Neuronal stem cell (in vitro differentiated cells): Measurements from ENCODE around the gene ANKH.

Experiments used
- DNase-seq: peaks from one replicate; pipeline ENCODE4 v3.0.0-alpha.2; 2013; ENCODE audit warnings: low spot score
- H2AFZ ChIP-seq: one replicate; pipeline ENCODE4 v1.6.1; 2013; ENCODE audit warnings: mild to moderate bottlenecking, low read length, inconsistent platforms
- H2AK5ac ChIP-seq: 2 replicates; pipeline ENCODE4 v1.6.1; 2013; ENCODE audit warnings: low read depth, mild to moderate bottlenecking, inconsistent platforms, low read length, moderate library complexity, mixed read lengths
- H2BK120ac ChIP-seq: 2 replicates; pipeline ENCODE4 v1.6.1; 2013; ENCODE audit warnings: low read depth, mild to moderate bottlenecking, inconsistent platforms, low read length, moderate library complexity, mixed read lengths
- H2BK12ac ChIP-seq: one replicate; pipeline ENCODE4 v1.6.1; 2013; ENCODE audit warnings: low read length, inconsistent platforms
- H2BK15ac ChIP-seq: 2 replicates; pipeline ENCODE4 v1.6.1; 2013; ENCODE audit warnings: mild to moderate bottlenecking, low read length, inconsistent platforms, mixed read lengths
- H2BK5ac ChIP-seq: one replicate; pipeline ENCODE4 v1.6.1; 2013; ENCODE audit warnings: inconsistent platforms, mild to moderate bottlenecking, low read length, moderate library complexity
- H3K14ac ChIP-seq: one replicate; pipeline ENCODE4 v1.6.1; 2013; ENCODE audit warnings: low read length, inconsistent platforms
- H3K18ac ChIP-seq: 2 replicates; pipeline ENCODE4 v1.6.1; 2013; ENCODE audit warnings: low read length, inconsistent platforms
- H3K23ac ChIP-seq: 2 replicates; pipeline ENCODE4 v1.6.1; 2013; ENCODE audit warnings: low read depth, mild to moderate bottlenecking, mixed read lengths, low read length, inconsistent platforms; ENCODE audit not compliant: poor library complexity
- H3K27ac ChIP-seq: replicated peaks from 3 replicates; pipeline ENCODE4 v1.5.1; 2013; ENCODE audit warnings: low read length, inconsistent platforms
- H3K27me3 ChIP-seq, 3 experiments: 2 replicates each; pipeline ENCODE4 v1.6.1; 2013; ENCODE audit warnings: low read length in 3 of 3, mild to moderate bottlenecking in 2 of 3, inconsistent platforms in 1 of 3, low read depth in 1 of 3, mixed read lengths in 1 of 3, moderate library complexity in 1 of 3; ENCODE audit not compliant: control insufficient read depth in 3 of 3, insufficient read depth in 3 of 3
- H3K36me3 ChIP-seq, 2 donors: replicated peaks in 1 of 2; 2 replicates each; pipeline ENCODE4 v1.6.1; 2013; ENCODE audit warnings: low read length in 2 of 2; ENCODE audit not compliant: control insufficient read depth in 2 of 2, insufficient read depth in 2 of 2
- H3K4ac ChIP-seq: 2 replicates; pipeline ENCODE4 v1.6.1; 2013; ENCODE audit warnings: inconsistent platforms, mild to moderate bottlenecking, low read length, moderate library complexity
- H3K4me1 ChIP-seq, 2 donors: 1 replicate in 1 of 2; 2 replicates in 1 of 2; pipeline ENCODE4 v1.6.1; 2013; ENCODE audit warnings: low read length in 2 of 2, low read depth in 1 of 2; ENCODE audit not compliant: control insufficient read depth in 2 of 2, insufficient read depth in 1 of 2
- H3K4me2 ChIP-seq: one replicate; pipeline ENCODE4 v1.6.1; 2013; ENCODE audit warnings: mild to moderate bottlenecking, low read length, inconsistent platforms; ENCODE audit not compliant: insufficient read depth, poor library complexity, severe bottlenecking
- H3K4me3 ChIP-seq, 2 donors: 2 replicates each; pipeline ENCODE4 v1.5.1; 2013; ENCODE audit warnings: low read length in 2 of 2, mild to moderate bottlenecking in 2 of 2, inconsistent platforms in 1 of 2, moderate library complexity in 1 of 2
- H3K79me1 ChIP-seq: one replicate; pipeline ENCODE4 v1.6.1; 2013; ENCODE audit warnings: low read depth, mild to moderate bottlenecking, inconsistent platforms, low read length, moderate library complexity
- H3K9ac ChIP-seq: one replicate; pipeline ENCODE4 v1.6.1; 2013; ENCODE audit warnings: mild to moderate bottlenecking, low read depth, low read length, inconsistent platforms; ENCODE audit not compliant: poor library complexity
- H3K9me3 ChIP-seq, 2 donors: replicated peaks in 1 of 2; 2 replicates each; pipeline versions ENCODE3 to v1.6.1; 2013; ENCODE audit warnings: low read length in 2 of 2, mild to moderate bottlenecking in 2 of 2, inconsistent platforms in 1 of 2, low read depth in 1 of 2, mixed read lengths in 1 of 2, moderate library complexity in 1 of 2; ENCODE audit not compliant: control insufficient read depth in 2 of 2, insufficient read depth in 1 of 2
- H4K8ac ChIP-seq: one replicate; pipeline ENCODE4 v1.6.1; 2013; ENCODE audit warnings: low read depth, mild to moderate bottlenecking, inconsistent platforms, low read length, moderate library complexity
- H4K91ac ChIP-seq: one replicate; pipeline ENCODE4 v1.6.1; 2013; ENCODE audit warnings: low read length, low read depth, mild to moderate bottlenecking, inconsistent platforms; ENCODE audit not compliant: poor library complexity
- WGBS, 2 donors: extraction: QIAGEN DNeasy Blood & Tissue Kit; methylation state at CpG; one replicate each; pipeline ENCODE4 v1.1.7; 2013; ENCODE audit warnings: missing lambda C conversion rate in 2 of 2, mixed read lengths in 1 of 2; ENCODE audit not compliant: insufficient read length in 2 of 2, insufficient replicate concordance in 1 of 2; ENCODE audit errors: extremely low coverage in 2 of 2; 5-methylcytosine and 5-hydroxymethylcytosine counted together

The ANKH gene

DNA sequence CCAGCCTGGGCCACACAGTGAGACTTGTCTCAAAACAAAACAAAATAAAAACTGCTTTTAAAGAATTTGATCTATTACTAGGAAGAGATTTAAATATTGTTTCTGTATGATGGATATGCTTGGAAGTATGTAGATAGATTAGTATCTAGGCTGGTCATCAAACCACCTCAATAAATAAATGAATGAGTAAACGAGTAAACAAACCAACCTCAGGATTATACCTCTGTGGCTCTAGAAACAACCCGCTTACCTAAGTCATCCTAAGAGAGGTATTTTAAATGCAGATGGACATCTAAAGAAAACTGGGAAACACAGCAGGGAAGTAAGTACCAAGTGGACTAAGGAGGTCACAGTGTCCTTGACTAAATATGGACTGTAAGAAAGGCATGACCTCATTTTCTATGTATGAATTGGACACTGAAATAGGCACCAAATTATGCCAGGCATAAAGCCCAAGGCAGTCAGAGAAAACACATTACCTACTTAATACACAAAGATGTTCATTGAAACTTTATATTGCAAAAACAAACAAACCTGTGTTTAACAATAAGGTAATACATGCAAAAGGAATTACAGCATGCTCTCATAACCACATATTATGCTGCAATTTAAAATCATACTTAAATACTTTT lies 7.3 kb downstream of the ANKH start:
- no peaks in the 10 kb centered on the region for H3K79me1 ChIP-seq
- WGBS, 2 donors = no CpG with 5 or more reads among the region's 2 CpGs

DNA sequence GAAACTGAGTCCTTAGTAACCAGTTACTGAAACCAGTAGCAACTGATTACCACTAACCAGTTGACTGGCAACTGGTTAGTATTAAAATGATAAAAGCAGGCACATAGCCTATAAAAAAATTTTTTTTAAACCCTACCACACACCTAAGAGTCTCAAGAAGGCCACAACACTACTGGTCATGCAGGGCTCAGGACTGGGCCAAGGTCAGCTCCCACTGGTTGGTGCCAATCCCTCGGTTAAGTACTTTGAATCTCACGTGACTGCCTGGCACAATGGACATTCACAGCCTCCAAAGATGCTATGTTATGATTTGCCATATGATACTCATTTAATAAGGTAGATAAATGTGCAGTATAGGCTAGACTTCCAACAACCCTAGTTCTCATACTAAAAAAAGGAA lies 8.5 kb downstream of the ANKH start:
- H3K9me3 ChIP-seq = no peaks in the 10 kb centered on the region
- no peak overlapping the region for H3K4ac ChIP-seq
- H3K27ac ChIP-seq = no peak overlapping the region
- no peaks in the 10 kb centered on the region for H3K36me3 ChIP-seq
- H2BK120ac ChIP-seq = no peak overlapping the region
- no peak overlapping the region for H3K18ac ChIP-seq
- H3K9ac ChIP-seq = no peak overlapping the region
- no peak for DNase-seq
- H4K91ac ChIP-seq = no peak overlapping the region
- WGBS, 2 donors = no CpG with 5 or more reads among the region's 2 CpGs
- H3K23ac ChIP-seq = no peak overlapping the region
- H3K4me1 ChIP-seq = peaks cover 0 to 2% of the 10 kb centered on the region in 2 donors
- no peak overlapping the region for H2BK12ac ChIP-seq
- H2BK5ac ChIP-seq = no peak overlapping the region
- H4K8ac ChIP-seq = no peak overlapping the region
- no peaks in the 10 kb centered on the region for H3K79me1 ChIP-seq
- H3K4me2 ChIP-seq = no peak overlapping the region
- no peak overlapping the region for H3K4me3 ChIP-seq
- H2AK5ac ChIP-seq = no peak overlapping the region
- no peak overlapping the region for H3K14ac ChIP-seq
- no peaks in the 10 kb centered on the region for H3K27me3 ChIP-seq
- no peak overlapping the region for H2AFZ ChIP-seq
- no peak overlapping the region for H2BK15ac ChIP-seq

More for the DNA sequence above, 7.3 kb downstream of the ANKH start:
- no peak overlapping the region for H3K4ac ChIP-seq
- peaks cover 0 to 11% (median 2%) of the 10 kb centered on the region in 3 experiments for H3K27me3 ChIP-seq
- no peaks in the 10 kb centered on the region for H3K36me3 ChIP-seq
- H4K8ac ChIP-seq = no peak overlapping the region
- H2BK5ac ChIP-seq = no peak overlapping the region
- no peak overlapping the region for H3K23ac ChIP-seq
- no peak overlapping the region for H2AK5ac ChIP-seq
- H3K4me3 ChIP-seq = no peak overlapping the region
- no peak overlapping the region for H2AFZ ChIP-seq
- peaks cover 0 to 2% of the 10 kb centered on the region in 2 donors for H3K4me1 ChIP-seq
- no peak overlapping the region for H2BK15ac ChIP-seq
- no peak overlapping the region for H3K4me2 ChIP-seq
- H3K18ac ChIP-seq = no peak overlapping the region
- H3K14ac ChIP-seq = no peak overlapping the region
- no peak for DNase-seq
- no peak overlapping the region for H2BK120ac ChIP-seq
- no peak overlapping the region for H2BK12ac ChIP-seq
- H3K27ac ChIP-seq = no peak overlapping the region
- no peak overlapping the region for H3K9ac ChIP-seq
- no peaks in the 10 kb centered on the region for H3K9me3 ChIP-seq
- H4K91ac ChIP-seq = no peak overlapping the region

DNA sequence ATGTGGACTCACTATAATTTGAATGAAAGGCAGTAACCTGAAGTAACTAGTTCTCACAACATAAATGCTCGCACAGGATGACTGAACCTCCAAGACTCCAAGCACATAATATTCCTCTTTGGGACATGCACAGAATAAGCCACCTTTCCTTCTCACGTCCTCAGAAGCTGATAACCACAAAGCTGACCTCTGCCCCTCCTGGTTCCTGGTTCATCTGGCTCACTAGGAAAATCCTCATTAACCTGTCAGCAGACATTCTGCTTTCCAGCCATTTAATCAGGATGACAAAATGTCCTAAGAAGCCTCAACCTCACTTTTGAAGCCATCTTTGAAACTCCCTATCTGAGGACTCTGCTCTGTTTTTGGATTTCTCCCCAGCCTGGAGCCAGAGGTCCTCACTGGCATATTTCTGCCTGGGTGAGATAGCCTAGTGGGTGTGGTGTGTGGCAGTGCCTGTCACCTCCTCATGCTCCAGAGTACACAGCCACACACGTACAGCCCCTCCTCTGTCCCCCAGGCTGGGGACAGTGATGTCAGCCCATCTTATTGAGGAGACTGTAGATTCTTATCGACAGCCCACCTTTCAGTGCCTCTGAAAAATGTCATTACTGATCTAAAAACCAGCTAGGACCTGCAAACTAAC lies 10.3 kb downstream of the ANKH start:
- no peak overlapping the region for H3K23ac ChIP-seq
- no peak overlapping the region for H3K4me2 ChIP-seq
- H3K9me3 ChIP-seq = no peaks in the 10 kb centered on the region
- no peaks in the 10 kb centered on the region for H3K79me1 ChIP-seq
- no peak overlapping the region for H2AFZ ChIP-seq
- no peak overlapping the region for H2BK5ac ChIP-seq
- H3K4me3 ChIP-seq = no peak overlapping the region
- H3K9ac ChIP-seq = no peak overlapping the region
- H2BK15ac ChIP-seq = peak overlapping the region; percentile 81
- H4K91ac ChIP-seq = no peak overlapping the region
- H4K8ac ChIP-seq = no peak overlapping the region
- H3K4me1 ChIP-seq = peaks cover 0 to 2% of the 10 kb centered on the region in 2 donors
- H3K36me3 ChIP-seq = no peaks in the 10 kb centered on the region
- no CpG with 5 or more reads among the region's 4 CpGs for WGBS, 2 donors
- H3K27me3 ChIP-seq = no peaks in the 10 kb centered on the region
- no peak overlapping the region for H2AK5ac ChIP-seq
- H3K4ac ChIP-seq = no peak overlapping the region
- H3K18ac ChIP-seq = peak overlapping the region; percentile 44
- H2BK120ac ChIP-seq = no peak overlapping the region
- no peak overlapping the region for H3K14ac ChIP-seq
- H3K27ac ChIP-seq = no peak overlapping the region
- DNase-seq = no peak
- no peak overlapping the region for H2BK12ac ChIP-seq

GRCh38 chr5:14859980-14860379 lies 11.6 kb downstream of the ANKH start:
- no peaks in the 10 kb centered on the region for H3K79me1 ChIP-seq
- H3K18ac ChIP-seq = no peak overlapping the region
- no peaks in the 10 kb centered on the region for H3K27me3 ChIP-seq
- H4K91ac ChIP-seq = no peak overlapping the region
- H3K4ac ChIP-seq = no peak overlapping the region
- no peak overlapping the region for H3K23ac ChIP-seq
- H3K4me1 ChIP-seq = peaks cover 0 to 2% of the 10 kb centered on the region in 2 donors
- H3K9ac ChIP-seq = no peak overlapping the region
- H2BK120ac ChIP-seq = no peak overlapping the region
- no peak overlapping the region for H3K4me3 ChIP-seq
- H3K36me3 ChIP-seq = no peaks in the 10 kb centered on the region
- H2BK15ac ChIP-seq = no peak overlapping the region
- H2AFZ ChIP-seq = no peak overlapping the region
- H4K8ac ChIP-seq = no peak overlapping the region
- H2BK5ac ChIP-seq = no peak overlapping the region
- H3K9me3 ChIP-seq = no peaks in the 10 kb centered on the region
- no peak overlapping the region for H3K14ac ChIP-seq
- no CpG with 5 or more reads among the region's 7 CpGs for WGBS, 2 donors
- no peak overlapping the region for H3K27ac ChIP-seq
- no peak overlapping the region for H2BK12ac ChIP-seq
- no peak for DNase-seq
- H2AK5ac ChIP-seq = no peak overlapping the region
- H3K4me2 ChIP-seq = no peak overlapping the region
